Measurements from ENCODE around the gene ATP1A3. TPM values are rescaled to one million over a fixed set of nuclear protein-coding genes. Genes with fewer than 3 reads are reported as not detected.
"Not testable (repeated sequence)": the region's sequence is repeated elsewhere in the genome, so short reads cannot be mapped to it uniquely, and the experiment has no call there.

ATP1A3 gene
- total RNA-seq, 1 experiment from 2014 or later = not detected

DNA sequence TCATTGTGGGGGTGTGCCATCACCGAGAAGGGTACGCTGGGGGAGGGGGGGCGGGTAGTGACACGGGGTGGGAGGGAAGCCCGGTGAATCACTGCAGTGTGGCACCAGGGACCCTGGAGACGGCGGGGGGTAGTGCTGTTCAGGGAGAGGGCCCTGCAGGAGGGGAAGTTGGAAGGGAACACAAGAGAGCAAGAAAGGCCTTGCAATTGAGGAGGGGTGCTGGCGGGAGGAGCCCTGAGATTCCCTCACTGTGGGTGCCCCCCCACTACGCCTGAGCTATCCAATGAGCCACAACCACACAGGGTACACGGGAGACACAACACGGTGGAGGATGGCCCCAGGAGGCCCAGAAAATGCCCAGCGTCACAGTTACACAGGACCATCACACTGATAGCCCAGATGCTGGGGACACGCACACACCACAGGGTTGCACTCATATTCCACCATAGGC lies 516 bp upstream of the ATP1A3 start:
- POLR2A ChIA-PET = no interaction called here
- CTCF ChIA-PET = no interaction called here

GRCh38 chr19:41991925-41992569 lies 2.0 kb downstream of the ATP1A3 start:
- H3K9me3 Mint-ChIP-seq (ENCODE audit: unreplicated experiment); H3K27ac Mint-ChIP-seq (ENCODE audit: low read depth, unreplicated experiment); DNase-seq (ENCODE audit: unreplicated experiment); H3K36me3 Mint-ChIP-seq (ENCODE audit: insufficient read depth, unreplicated experiment); H3K4me1 Mint-ChIP-seq (ENCODE audit: insufficient read depth, unreplicated experiment); intact Hi-C loops (cut with micrococcal nuclease); H3K4me3 Mint-ChIP-seq (ENCODE audit: unreplicated experiment); CTCF ChIA-PET; BruUV-seq (replicated peaks): not testable (repeated sequence)
- peaks cover 46% of the 10 kb centered on the region for H3K27me3 Mint-ChIP-seq (ENCODE audit: insufficient read depth, unreplicated experiment)
- POLR2A ChIA-PET = interaction anchor here (0.6 kb wide), 1 partner anchor 8 kb away, joined by 3 read pairs; no protein-coding TSS in a partner anchor

More for the DNA sequence above, 516 bp upstream of the ATP1A3 start:
- H3K27ac Mint-ChIP-seq (ENCODE audit: low read depth, unreplicated experiment) = no peak overlapping the region
- BruUV-seq (replicated peaks) = no TSS peak
- no peak overlapping the region for H3K4me3 Mint-ChIP-seq (ENCODE audit: unreplicated experiment)
- no peaks in the 10 kb centered on the region for H3K36me3 Mint-ChIP-seq (ENCODE audit: insufficient read depth, unreplicated experiment)
- peaks cover 66% of the 10 kb centered on the region for H3K27me3 Mint-ChIP-seq (ENCODE audit: insufficient read depth, unreplicated experiment)
- H3K4me1 Mint-ChIP-seq (ENCODE audit: insufficient read depth, unreplicated experiment) = peaks cover 5% of the 10 kb centered on the region
- intact Hi-C loops (cut with micrococcal nuclease) = no loop called here
- H3K9me3 Mint-ChIP-seq (ENCODE audit: unreplicated experiment) = no peaks in the 10 kb centered on the region
- DNase-seq (ENCODE audit: unreplicated experiment) = no peak
- TF ChIP-seq, protein P1, sequence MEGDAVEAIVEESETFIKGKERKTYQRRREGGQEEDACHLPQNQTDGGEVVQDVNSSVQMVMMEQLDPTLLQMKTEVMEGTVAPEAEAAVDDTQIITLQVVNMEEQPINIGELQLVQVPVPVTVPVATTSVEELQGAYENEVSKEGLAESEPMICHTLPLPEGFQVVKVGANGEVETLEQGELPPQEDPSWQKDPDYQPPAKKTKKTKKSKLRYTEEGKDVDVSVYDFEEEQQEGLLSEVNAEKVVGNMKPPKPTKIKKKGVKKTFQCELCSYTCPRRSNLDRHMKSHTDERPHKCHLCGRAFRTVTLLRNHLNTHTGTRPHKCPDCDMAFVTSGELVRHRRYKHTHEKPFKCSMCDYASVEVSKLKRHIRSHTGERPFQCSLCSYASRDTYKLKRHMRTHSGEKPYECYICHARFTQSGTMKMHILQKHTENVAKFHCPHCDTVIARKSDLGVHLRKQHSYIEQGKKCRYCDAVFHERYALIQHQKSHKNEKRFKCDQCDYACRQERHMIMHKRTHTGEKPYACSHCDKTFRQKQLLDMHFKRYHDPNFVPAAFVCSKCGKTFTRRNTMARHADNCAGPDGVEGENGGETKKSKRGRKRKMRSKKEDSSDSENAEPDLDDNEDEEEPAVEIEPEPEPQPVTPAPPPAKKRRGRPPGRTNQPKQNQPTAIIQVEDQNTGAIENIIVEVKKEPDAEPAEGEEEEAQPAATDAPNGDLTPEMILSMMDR (IDR thresholded peaks at IDR 0.05; ENCODE audit: unreplicated experiment) = no peak

- no peaks in the 10 kb centered on the region for H3K36me3 Mint-ChIP-seq (ENCODE audit: insufficient read depth, unreplicated experiment)
- ChIA-PET POLR2A (interaction anchor here (0.6 kb wide), 1 partner anchor 9 kb away, joined by 3 read pairs; no protein-coding TSS in a partner anchor), CTCF (no interaction called here)
- H3K27me3 Mint-ChIP-seq (ENCODE audit: insufficient read depth, unreplicated experiment) = peaks cover 36% of the 10 kb centered on the region
- no TSS peak for BruUV-seq (replicated peaks)
- TF ChIP-seq, protein P1 (IDR thresholded peaks at IDR 0.05; ENCODE audit: unreplicated experiment) = no peak
- H3K27ac Mint-ChIP-seq (ENCODE audit: low read depth, unreplicated experiment) = no peak overlapping the region
- no peaks in the 10 kb centered on the region for H3K9me3 Mint-ChIP-seq (ENCODE audit: unreplicated experiment)
- no peak overlapping the region for H3K4me3 Mint-ChIP-seq (ENCODE audit: unreplicated experiment)
- intact Hi-C loops (cut with micrococcal nuclease) = no loop called here
- DNase-seq (ENCODE audit: unreplicated experiment) = no peak
- no peaks in the 10 kb centered on the region for H3K4me1 Mint-ChIP-seq (ENCODE audit: insufficient read depth, unreplicated experiment)
Observed at GRCh38 chr19:41991025-41991424, 3.0 kb downstream of the ATP1A3 start.

DNA sequence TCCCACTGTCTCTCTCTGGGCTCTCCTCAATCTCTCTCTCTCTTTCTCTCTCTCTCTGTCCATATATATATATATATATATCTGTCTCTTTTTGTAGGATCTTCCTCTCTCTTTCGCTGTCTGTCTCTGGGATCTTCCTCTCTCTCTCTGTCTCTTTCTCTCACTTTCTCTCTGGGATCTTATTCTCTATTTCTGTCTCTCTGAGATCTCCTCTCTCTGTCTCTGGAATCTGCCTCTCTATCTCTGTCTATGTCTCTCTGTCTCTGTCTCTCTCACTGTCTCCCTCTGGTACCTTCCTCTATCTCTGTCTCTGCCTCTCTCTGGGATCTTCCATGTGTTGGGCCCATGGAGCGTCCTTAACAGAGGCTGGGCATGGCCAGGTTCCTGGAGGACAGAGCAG lies 3.4 kb downstream of the ATP1A3 start:
- POLR2A ChIA-PET = no interaction called here
- H3K4me1 Mint-ChIP-seq (ENCODE audit: insufficient read depth, unreplicated experiment) = no peaks in the 10 kb centered on the region
- H3K36me3 Mint-ChIP-seq (ENCODE audit: insufficient read depth, unreplicated experiment) = no peaks in the 10 kb centered on the region
- TF ChIP-seq, protein P1 (IDR thresholded peaks at IDR 0.05; ENCODE audit: unreplicated experiment) = no peak
- CTCF ChIA-PET = no interaction called here
- DNase-seq (ENCODE audit: unreplicated experiment) = no peak
- H3K27me3 Mint-ChIP-seq (ENCODE audit: insufficient read depth, unreplicated experiment) = peaks cover 32% of the 10 kb centered on the region
- no peak overlapping the region for H3K27ac Mint-ChIP-seq (ENCODE audit: low read depth, unreplicated experiment)
- H3K4me3 Mint-ChIP-seq (ENCODE audit: unreplicated experiment) = no peak overlapping the region
- intact Hi-C loops (cut with micrococcal nuclease) = no loop called here
- BruUV-seq (replicated peaks) = no TSS peak
- H3K9me3 Mint-ChIP-seq (ENCODE audit: unreplicated experiment) = no peaks in the 10 kb centered on the region

Data from MCF 10A (cell line).